ENCODE measurements around the gene SHC3. TPM values are rescaled to one million over a fixed set of nuclear protein-coding genes. Genes with fewer than 3 reads are reported as not detected.
A peak's percentile ranks its signal among the peaks of the same experiment; 100 is the strongest.

SHC3 gene
- total RNA-seq, 2 donors from 2014 or later, result 6.4 to 12.2 TPM

DNA sequence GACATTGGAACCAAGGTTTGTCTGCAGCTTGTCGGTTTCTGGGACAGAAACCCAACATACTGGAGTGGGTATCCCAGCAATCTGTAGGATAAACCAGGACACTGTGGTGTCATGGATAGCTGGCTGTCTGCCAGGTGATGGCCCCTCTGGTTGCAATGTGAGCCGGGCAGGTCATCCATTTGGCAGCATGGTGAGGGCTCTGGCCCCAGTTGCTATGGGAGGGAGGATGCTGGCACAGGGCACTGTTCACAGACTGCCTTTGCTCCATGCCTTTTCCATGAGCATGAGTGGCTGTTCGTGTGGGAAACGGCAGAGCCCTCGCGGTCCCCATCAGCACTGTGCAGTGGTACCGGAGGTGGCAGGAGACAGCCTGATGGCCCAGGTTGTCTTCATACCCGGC, 181.0 kb downstream of the SHC3 start:
- intact Hi-C loops (cut with DNase I), result loop anchor here in 1 of 2 donors (1.0 kb wide), 1 partner anchor 245 kb away; no protein-coding TSS in a partner anchor
- DNase-seq (ENCODE audit: low spot score), result no peak

DNA sequence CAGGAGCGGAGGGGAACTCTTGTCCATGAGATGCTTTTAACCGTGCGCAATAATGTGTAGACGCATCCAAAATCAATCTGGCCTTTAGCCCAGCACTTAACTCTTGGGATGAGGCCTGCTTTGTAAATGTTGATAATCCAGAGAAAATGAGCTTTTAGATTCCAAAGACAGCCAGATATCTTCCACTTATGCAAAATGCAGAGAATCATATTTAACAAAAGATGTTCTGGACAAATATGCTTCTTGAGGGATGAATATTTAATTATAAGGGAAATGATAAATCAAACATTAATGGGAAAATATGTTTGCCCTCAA, 181.7 kb downstream of the SHC3 start:
- no peak for DNase-seq (ENCODE audit: low spot score)
- intact Hi-C loops (cut with DNase I), result loop anchor here in 1 of 2 donors (1.0 kb wide), 1 partner anchor 245 kb away; no protein-coding TSS in a partner anchor

DNA sequence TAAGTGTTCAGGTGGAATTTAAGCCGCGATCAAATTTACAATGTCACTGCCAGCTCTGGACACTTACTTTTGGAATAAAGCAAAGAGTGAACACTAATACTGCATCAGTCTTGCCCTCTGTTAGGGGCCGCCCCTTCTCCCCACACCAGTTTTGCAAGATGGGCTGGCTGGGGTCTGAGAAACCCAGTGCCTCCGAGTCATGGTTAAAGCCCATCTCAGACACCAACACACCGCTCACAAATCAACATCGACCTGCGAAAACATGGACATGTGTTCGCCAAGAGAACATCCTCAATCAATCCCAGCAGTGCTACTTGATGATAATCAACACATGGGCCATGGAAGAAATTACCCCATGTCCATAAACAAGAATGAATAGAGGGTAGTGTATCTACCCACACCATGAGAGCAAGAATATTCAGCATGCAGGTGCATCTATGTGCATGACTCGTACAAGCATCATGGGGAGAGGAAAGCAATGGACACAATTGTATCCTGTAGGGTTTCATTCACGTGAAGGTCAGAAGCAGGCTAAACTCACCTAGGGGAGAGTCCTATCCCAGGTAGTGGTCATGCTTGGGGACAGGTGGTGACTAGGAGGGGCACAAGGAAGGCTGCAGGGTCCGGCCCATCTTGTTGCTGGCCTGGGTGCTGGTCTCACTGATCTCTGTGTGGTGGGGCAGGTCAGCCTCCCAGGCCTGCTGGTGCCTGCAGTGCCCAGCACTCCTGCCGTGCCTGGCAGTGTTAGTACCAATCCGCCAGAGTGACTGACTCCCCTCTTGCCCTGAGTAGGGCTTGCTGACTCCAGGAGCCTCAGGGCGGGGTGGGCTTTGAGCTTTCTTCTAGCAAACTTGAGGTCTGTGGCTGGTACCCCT, 182.3 kb downstream of the SHC3 start:
- intact Hi-C loops (cut with DNase I), result no loop called here
- no peak for DNase-seq (ENCODE audit: low spot score)

DNA sequence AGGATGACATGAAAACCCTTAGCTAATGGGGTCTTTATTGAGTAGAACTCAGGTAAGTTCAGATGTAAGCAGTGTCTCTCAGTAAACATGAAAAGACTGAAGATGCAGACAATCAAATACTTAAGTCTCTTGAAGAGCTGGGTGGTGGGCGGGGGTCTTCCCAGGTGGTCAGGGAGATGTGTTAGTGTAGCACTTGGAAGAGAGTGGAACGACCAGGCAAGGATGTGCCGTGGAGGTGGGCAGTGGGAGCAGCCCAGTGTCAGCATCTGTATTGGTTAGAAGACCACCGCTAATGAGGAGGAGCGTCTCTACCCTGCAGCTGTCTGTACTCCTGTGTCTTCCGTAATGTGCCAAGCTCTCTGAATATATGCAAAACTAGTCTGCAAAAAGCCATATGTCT, 183.0 kb downstream of the SHC3 start:
- intact Hi-C loops (cut with DNase I), result no loop called here
- no peak for DNase-seq (ENCODE audit: low spot score)

DNA sequence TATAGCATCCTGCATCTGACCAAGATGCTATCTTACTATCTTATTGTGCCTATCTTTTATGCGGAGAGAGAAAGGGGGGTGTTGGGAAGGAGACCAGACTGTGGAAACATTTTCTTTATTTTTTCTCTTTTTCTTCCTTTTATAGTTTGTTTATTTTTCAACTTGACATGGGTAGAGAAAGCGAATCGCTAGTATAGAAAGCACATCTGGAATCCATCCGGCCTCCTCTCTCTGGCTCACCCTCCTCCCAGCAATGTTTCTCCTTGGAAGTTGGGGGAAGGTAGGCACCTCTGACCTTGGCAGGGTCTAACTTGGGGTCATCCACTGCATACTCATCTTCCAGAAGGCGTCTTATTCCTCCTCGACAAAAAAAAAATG, 183.4 kb downstream of the SHC3 start:
- intact Hi-C loops (cut with DNase I), result no loop called here
- DNase-seq (ENCODE audit: low spot score), result no peak

DNA sequence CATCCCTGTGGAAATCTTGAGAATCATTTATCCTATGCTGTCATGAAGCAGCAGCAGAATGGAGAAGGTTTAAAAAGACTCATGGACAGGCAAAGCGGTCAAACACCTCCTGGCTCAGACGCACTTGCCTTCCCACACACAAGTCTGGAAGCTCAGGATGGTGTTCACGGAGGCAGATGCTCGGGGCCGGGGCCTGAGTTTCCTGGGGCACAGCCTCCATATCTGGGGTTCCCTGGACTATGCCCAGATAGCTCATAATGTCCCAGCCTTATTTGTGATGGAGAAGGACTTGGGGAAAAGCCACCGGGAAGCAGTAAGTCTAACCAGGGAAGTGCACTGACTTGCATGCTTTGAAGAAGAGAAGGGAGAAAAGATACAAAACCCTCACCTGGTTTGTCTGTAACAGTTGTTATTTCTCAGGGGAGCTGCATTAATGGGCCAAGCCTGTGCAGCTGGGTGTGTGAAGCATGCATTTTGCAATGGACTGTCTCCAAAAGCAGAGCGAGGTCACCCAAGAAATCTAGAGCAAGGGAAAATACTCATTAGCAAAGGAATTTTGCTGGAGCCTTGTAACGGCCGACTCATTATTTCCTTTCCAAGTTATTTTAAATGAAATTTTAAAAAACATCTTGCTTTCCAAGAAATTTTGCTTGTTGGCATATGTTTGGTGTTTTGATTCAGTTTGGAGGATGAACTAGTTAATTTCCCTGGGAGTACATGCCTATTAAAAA, 184.0 kb downstream of the SHC3 start:
- no peak for DNase-seq (ENCODE audit: low spot score)
- intact Hi-C loops (cut with DNase I), result loop anchor here (5.0 kb wide), 2 partner anchors 197 to 207 kb away; no protein-coding TSS in a partner anchor

DNA sequence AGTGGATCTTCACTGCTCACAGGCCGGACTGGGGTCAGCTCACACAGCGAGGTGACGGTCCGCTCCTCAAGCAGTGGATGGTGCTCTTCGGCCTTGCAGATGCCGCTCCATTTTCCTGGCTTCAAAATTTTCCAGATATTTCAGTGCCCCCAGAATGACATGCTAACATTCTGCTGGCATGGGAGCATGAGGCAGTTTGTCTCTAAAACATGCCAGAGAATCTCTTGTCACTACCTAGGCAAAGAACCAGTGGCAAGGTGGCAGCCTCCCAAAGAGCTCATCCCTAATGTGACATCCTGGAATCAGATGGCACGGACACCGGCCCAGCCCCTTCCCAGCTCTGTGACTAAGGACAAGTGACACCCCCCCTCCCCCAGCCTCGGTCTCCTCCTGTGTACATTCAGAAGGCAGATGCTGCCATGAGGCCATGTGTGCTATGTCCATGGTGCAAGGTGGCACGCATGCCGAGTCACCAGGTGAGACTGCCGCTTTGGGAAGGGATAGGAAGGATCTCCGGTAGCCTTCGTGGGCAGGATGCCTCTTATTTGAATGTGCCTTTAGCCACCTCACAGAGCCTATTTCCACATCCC, 184.7 kb downstream of the SHC3 start:
- intact Hi-C loops (cut with DNase I), result loop anchor here (5.0 kb wide), 2 partner anchors 197 to 207 kb away; no protein-coding TSS in a partner anchor
- DNase-seq (ENCODE audit: low spot score), result no peak

DNA sequence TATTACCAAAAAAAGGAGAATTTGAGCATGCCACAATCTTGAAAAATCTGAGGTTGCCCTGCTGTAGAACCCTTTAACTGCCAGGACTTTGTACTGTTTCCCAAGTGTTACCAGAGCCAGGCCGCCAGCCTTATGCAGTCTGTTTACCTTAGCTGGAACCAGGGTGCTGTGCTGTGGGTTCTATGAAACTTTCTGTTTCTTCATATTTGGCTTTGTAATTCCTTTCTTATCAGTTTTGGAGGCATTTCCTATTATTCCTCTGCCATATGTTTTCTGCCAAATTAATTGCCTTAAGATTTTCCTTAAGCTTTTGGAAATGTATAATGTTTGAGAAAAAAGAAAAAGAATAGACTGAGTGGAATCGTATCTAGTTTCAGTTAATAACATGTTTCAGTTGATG, 185.3 kb downstream of the SHC3 start:
- intact Hi-C loops (cut with DNase I), result loop anchor here (5.0 kb wide), 2 partner anchors 196 to 206 kb away; no protein-coding TSS in a partner anchor
- DNase-seq (ENCODE audit: low spot score), result no peak

DNA sequence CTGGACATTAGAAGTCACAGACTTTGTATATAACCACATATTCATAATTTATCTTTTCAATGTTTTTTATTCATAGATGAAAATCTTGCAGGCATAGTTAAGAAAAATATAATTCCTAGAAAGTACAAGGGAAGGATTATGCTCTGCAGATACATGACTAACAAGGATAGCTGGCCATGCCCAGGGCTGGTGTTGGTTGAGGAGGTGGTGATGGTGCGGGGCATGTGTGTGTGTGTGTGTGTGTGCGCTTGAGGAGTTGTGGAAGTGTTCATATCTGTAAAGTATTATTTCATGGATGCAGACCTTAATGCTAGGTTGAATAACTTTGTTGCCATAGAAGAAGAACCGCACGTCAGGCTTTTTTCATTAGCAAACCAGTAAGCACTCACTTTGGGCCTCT, 186.1 kb downstream of the SHC3 start:
- no peak for DNase-seq (ENCODE audit: low spot score)
- intact Hi-C loops (cut with DNase I), result loop anchor here (5.0 kb wide), 2 partner anchors 195 to 205 kb away; no protein-coding TSS in a partner anchor

DNA sequence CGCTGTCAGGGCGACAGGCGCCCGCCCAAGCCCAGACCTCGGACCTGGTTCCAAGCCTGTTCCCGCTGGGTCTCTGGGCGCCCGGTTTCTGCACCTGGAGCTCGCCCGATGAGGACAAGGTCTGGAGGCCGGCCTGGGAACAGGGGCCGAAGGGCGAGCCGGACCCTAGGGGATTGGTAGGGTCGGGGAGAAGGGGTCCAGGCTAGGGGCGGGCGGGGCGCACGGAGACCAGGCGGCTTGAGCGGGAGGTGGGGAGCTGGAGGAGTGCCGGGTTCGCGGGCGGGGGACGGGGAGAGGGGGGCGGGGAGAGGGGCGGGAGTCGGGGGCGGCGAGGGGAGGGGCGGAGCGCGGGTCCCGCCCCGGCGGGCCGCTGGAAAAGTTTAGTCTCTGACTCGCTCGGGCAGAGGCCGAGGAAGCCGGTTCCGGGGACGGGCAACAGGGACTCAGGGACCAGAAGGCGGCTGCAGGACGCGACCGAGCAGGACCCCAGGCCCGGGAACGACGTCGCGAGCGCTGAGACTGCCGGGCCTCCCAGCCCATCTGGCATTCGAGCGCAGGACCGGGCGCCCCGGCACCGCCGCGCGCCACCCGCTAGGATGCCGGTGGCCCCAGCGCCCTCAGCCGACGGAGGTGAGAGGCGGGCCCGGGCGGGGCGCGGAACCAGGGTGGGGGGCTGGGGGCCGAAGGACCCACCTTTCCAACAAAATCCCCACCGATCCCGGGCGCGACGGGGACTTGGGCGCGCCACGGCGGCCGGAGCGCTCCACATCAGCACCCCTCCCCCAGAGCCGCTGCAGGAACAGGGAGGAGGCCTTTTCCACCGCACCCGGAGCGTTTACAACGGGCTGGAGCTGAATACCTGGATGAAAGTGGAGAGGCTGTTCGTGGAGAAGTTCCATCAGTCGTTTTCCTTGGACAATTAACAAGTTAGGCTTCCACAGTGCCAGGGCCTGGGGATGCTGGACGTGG, 187.3 kb downstream of the SHC3 start, which contains the start of gene S1PR3:
TSS of gene S1PR3 (plus strand) at position 403 of the 969 bp plus-strand sequence. CDS start 9,733 bp downstream, outside the sequence.
- DNase-seq (ENCODE audit: low spot score), result peak; percentile 89
- intact Hi-C loops (cut with DNase I), result loop anchor here (5.0 kb wide), 2 partner anchors 194 to 204 kb away; no protein-coding TSS in a partner anchor

DNA sequence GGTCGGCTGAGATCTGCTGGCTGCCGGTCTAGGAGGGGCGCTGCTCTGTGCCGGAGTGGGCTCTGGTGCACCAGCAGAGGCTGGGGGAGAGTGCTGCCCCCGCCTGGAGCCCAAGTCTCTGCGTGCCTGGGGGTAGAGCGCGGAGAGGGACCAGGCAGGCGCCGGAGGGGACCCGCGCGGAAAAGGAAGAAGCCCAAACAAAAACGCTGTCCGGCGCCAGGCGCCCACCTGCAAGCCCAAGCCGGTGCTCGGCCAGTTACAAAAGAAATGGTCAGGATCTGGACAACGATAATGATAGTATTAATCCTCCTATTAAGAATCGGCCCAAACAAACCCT, 187.9 kb downstream of the SHC3 start:
- DNase-seq (ENCODE audit: low spot score), result no peak
- intact Hi-C loops (cut with DNase I), result loop anchor here (5.0 kb wide), 2 partner anchors 193 to 203 kb away; no protein-coding TSS in a partner anchor

DNA sequence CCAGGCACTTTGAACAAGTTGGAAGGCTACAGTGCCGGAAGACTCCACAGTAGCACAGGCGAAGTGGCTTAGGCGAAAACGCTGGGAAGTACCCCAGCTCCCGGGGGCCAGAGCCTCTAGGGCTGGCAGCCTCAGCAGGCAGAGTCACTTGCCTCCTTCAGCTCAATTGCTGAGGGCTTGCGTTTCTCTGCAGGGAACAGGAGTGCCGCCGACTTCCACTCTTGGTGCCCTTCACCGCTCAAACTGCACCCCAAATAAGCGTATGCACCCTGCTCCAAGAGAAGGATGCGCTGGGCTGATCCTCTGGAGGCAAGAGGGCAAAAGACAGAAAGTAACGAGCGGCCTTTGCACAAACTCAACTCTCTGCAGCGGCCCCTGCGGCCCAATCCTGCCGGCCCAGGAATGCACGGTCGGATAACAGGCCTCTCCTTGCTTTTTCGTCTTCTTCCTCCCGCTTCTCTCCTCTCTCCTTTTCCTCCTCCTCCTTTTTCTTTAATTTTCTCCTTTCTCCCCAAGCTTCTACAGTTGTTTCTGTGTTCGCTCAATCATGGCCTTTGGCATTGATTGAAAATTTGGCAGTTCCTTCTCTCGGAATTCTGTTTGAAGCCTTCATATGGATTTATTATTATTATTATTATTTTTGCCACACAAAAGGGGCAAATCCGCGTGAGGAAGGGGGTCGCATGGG, 188.4 kb downstream of the SHC3 start:
- DNase-seq (ENCODE audit: low spot score), result no peak
- intact Hi-C loops (cut with DNase I), result loop anchor here (5.0 kb wide), 2 partner anchors 193 to 203 kb away; no protein-coding TSS in a partner anchor

DNA sequence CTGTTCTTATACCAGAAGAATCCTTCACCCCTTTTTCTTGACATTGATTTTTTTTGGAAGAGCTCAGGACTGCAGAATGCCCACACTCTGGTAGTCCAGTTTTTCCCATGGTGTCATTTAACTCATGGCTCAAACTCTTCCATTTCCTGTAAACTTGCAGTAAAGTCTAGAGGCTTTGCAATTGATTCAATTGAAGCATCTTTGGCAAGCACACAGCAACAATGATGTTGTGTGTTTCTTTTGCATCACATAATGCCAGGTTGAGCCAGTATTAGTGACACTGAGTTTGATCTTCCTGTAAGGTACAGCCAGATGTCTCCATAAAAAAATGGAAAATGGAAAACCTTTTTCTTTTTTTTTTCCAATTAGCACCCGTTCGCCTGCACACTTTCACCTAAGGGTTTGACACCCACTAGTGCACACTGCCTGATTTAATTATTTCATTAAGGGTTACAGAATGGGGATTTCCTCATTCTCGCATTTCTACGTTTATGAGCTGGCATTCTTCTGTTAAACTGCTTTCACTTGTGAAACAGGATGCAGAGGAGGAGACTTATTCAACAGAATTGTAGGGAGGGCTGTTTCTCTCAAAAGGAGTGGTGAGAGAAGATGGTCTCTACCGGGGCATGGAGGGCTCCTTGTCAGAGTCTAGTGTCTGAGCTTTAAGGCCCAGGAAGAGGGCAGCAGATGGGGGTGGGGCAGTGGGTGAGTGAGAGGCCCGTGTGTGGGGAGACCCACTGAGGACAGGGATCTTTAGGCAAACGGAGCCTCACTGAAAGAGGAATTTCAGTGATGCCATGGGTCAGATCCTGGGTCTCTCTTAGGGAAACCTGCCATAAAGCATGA, 189.6 kb downstream of the SHC3 start:
- no peak for DNase-seq (ENCODE audit: low spot score)
- intact Hi-C loops (cut with DNase I), result no loop called here

DNA sequence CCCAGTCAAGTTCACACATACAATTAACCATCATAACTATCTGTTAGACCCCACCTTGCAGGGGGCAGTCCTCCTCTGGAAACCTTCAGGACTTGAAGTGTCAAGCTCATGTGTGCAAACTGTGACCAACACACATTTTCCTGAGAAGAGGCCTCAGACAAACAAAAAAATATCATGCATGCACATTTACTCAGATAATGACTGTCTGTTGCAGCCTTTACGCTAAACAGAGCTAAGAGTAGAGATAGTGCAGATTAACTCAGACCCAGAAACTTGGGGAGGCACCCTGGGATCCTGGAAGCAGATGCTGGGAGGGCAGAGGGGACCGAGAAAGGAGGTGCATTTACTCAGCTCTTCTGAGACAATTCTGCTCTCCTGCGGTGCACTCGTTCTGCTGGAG, 191.0 kb downstream of the SHC3 start:
- intact Hi-C loops (cut with DNase I), result no loop called here
- no peak for DNase-seq (ENCODE audit: low spot score)

DNA sequence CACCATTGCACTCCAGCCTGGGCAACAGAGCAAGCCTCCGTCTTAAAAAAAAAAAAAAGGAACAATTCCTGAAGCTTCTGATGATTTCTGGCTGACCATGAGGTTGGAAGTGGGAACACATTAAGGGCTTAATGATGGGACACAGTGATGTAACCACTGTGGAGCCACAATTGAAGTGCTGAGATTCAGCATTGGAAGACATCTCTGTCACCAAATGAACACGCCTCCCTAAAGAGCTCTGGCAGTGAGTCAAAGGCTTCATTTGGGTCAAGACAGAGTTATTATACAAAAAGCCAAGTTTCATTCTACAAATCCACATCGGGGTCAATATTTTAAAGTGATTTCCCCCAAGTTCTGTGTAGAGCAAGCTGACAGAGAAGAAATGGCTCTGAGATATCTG, 191.8 kb downstream of the SHC3 start:
- DNase-seq (ENCODE audit: low spot score), result no peak
- intact Hi-C loops (cut with DNase I), result no loop called here

DNA sequence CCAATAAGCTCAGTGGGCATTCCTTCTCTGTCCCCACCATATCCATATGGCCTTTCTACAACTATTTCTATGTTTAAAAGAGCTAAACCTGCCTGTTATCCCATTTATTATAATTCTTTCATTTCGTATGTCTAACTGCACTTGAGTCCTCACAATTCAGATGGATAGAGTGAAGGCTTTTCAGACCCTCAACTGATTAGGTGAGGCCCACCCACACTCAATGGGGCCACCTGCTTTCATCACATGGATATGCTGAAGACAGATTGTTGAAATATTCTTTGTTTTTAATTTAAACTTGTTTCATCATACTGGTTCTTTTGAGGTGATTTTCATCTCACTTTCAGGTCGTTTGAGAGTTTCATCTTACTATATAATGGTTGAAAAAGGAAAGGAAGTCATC, 193.0 kb downstream of the SHC3 start:
- DNase-seq (ENCODE audit: low spot score), result no peak
- intact Hi-C loops (cut with DNase I), result no loop called here

DNA sequence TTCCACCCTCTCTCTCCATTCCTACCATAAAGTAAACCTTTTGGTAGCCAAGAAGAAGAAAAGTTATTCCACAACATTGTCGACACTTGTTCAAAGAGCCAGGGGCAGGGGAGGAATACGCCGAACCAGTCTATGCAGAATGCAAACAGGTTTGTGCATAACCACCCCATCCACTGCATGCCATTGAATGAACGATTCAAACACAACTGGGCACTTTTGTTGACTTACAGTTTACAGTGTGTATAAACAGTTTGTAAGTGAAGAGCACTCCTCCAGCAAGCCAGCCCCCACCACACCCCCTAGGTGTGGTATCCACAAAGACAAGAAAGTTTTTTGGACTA, 194.1 kb downstream of the SHC3 start:
- intact Hi-C loops (cut with DNase I), result no loop called here
- DNase-seq (ENCODE audit: low spot score), result no peak

All from posterior vena cava (tissue), 2 donors.